Right lobe of liver (tissue), 4 donors: ENCODE data around the gene MAP4.

Experiments
- POLR2A ChIP-seq: fragments of 450-650 bp; IDR thresholded peaks from one replicate; pipeline ENCODE4 v1.6.1; 2017; ENCODE audit warnings: antibody characterized with exemption, mild to moderate bottlenecking
- TF ChIP-seq, protein P1 (sequence below), 4 donors: fragments of 200-600 bp in 3 of 4; fragments of 450-650 bp in 1 of 4; IDR thresholded peaks; one replicate each; pipeline versions ENCODE4 v1.5.1 to v1.8.0; 2016 to 2022; ENCODE audit warnings: antibody characterized with exemption in 4 of 4, mild to moderate bottlenecking in 2 of 4
- donor health status: DM: no; HTN: no; CAD: no.
- donor health status: DM: no; HTN: no; CAD: no.
- donor health status: DM: no; HTN: yes; CAD: no.

- TF ChIP-seq, protein P1, sequence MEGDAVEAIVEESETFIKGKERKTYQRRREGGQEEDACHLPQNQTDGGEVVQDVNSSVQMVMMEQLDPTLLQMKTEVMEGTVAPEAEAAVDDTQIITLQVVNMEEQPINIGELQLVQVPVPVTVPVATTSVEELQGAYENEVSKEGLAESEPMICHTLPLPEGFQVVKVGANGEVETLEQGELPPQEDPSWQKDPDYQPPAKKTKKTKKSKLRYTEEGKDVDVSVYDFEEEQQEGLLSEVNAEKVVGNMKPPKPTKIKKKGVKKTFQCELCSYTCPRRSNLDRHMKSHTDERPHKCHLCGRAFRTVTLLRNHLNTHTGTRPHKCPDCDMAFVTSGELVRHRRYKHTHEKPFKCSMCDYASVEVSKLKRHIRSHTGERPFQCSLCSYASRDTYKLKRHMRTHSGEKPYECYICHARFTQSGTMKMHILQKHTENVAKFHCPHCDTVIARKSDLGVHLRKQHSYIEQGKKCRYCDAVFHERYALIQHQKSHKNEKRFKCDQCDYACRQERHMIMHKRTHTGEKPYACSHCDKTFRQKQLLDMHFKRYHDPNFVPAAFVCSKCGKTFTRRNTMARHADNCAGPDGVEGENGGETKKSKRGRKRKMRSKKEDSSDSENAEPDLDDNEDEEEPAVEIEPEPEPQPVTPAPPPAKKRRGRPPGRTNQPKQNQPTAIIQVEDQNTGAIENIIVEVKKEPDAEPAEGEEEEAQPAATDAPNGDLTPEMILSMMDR (IDR thresholded peaks at IDR 0.05) = no peak
- TF ChIP-seq POLR2A = no peak
Observed at GRCh38 chr3:47996440-47996839, 19.8 kb downstream of the MAP4 start.
